GM12878 (cell line): ENCODE results near the gene RAB3A. TPM values are rescaled to one million over a fixed set of nuclear protein-coding genes. Genes with fewer than 3 reads are reported as not detected.

Source experiments
- CEBPZ ChIP-seq: fragments of 150-350 bp; IDR thresholded peaks from 2 replicates; pipeline ENCODE4 v1.6.1; 2016; ENCODE audit warnings: low read depth, low read length
- CHD1 ChIP-seq: IDR thresholded peaks from 2 replicates; pipeline ENCODE4 v1.6.1; 2012; ENCODE audit warnings: low read depth, low read length, improper control_type of control experiment
- CREM ChIP-seq: IDR thresholded peaks from 2 replicates; pipeline ENCODE4 v1.6.1; 2014; ENCODE audit warnings: antibody characterized with exemption, low read depth
- CUX1 ChIP-seq: IDR thresholded peaks from 2 replicates; pipeline ENCODE4 v1.6.1; 2012; ENCODE audit warnings: improper control_type of control experiment, low read depth, low read length; ENCODE audit not compliant: insufficient replicate concordance
- DPF2 ChIP-seq: fragments of 450-650 bp; IDR thresholded peaks from 2 replicates; pipeline ENCODE4 v1.6.1; 2017; ENCODE audit warnings: mild to moderate bottlenecking
- ESRRA ChIP-seq: IDR thresholded peaks from 2 replicates; pipeline ENCODE4 v1.6.1; 2012; ENCODE audit warnings: mild to moderate bottlenecking, low read length, improper control_type of control experiment
- IRF4 ChIP-seq: IDR thresholded peaks from 2 replicates; pipeline ENCODE4 v1.6.1; 2011; ENCODE audit warnings: low read depth, low read length
- JUNB ChIP-seq: IDR thresholded peaks from 2 replicates; pipeline ENCODE4 v1.6.1; 2016; ENCODE audit warnings: antibody characterized with exemption, mild to moderate bottlenecking
- KDM1A ChIP-seq: fragments of 200-600 bp; sonication (generic); IDR thresholded peaks from 2 replicates; pipeline ENCODE4 v1.6.1; 2016; ENCODE audit warnings: borderline replicate concordance
- MTA2 ChIP-seq: fragments of 450-650 bp; IDR thresholded peaks from 2 replicates; pipeline ENCODE4 v1.6.1; 2016; ENCODE audit warnings: low read depth, mild to moderate bottlenecking, moderate library complexity
- MTA3 ChIP-seq: IDR thresholded peaks from 2 replicates; pipeline ENCODE4 v1.6.1; 2012; ENCODE audit warnings: low read length, inconsistent platforms, borderline replicate concordance
- NFIC ChIP-seq: IDR thresholded peaks from 2 replicates; pipeline ENCODE4 v1.6.1; 2012; ENCODE audit warnings: low read depth, mild to moderate bottlenecking, inconsistent platforms, low read length, moderate library complexity
- NR2F1 ChIP-seq: fragments of 450-650 bp; conservative IDR thresholded peaks from 2 replicates; pipeline ENCODE4 v1.6.1; 2017; ENCODE audit warnings: mild to moderate bottlenecking
- POU2F2 ChIP-seq: IDR thresholded peaks from 3 replicates; pipeline ENCODE4 v1.6.1; 2011; ENCODE audit warnings: low read depth, mild to moderate bottlenecking, low read length, borderline replicate concordance
- RELA ChIP-seq: fragments of 450-650 bp; IDR thresholded peaks from 2 replicates; pipeline ENCODE4 v1.8.0; 2014; ENCODE audit warnings: borderline replicate concordance; ENCODE audit not compliant: partially characterized antibody
- RUNX3 ChIP-seq: IDR thresholded peaks from 2 replicates; pipeline ENCODE4 v1.6.1; 2012; ENCODE audit warnings: low read length, inconsistent platforms
- SKIL ChIP-seq: fragments of 450-650 bp; IDR thresholded peaks from 2 replicates; pipeline ENCODE4 v1.6.1; 2017; ENCODE audit warnings: mild to moderate bottlenecking, low read depth, inconsistent platforms; ENCODE audit not compliant: poor library complexity, severe bottlenecking
- SP1 ChIP-seq: IDR thresholded peaks from one replicate; pipeline ENCODE4 v1.6.1; 2011; ENCODE audit warnings: low read depth, low read length
- SUPT20H ChIP-seq: IDR thresholded peaks from 2 replicates; pipeline ENCODE4 v1.6.1; 2011; ENCODE audit warnings: low read depth, mild to moderate bottlenecking, low read length, moderate library complexity, borderline replicate concordance; ENCODE audit not compliant: control insufficient read depth
- SUZ12 ChIP-seq: fragments of 200-600 bp; sonication (generic); IDR thresholded peaks from one replicate; pipeline ENCODE4 v1.6.1; 2018; ENCODE audit warnings: antibody characterized with exemption, mild to moderate bottlenecking; ENCODE audit not compliant: unreplicated experiment
- TCF12 ChIP-seq: IDR thresholded peaks from 2 replicates; pipeline ENCODE4 v1.6.1; 2011; ENCODE audit warnings: low read depth, mild to moderate bottlenecking, low read length
- YY1 ChIP-seq: IDR thresholded peaks from 2 replicates; pipeline ENCODE4 v1.6.1; 2011; ENCODE audit warnings: low read depth, mild to moderate bottlenecking, low read length
- ZNF217 ChIP-seq: fragments of 450-650 bp; IDR thresholded peaks from 2 replicates; pipeline ENCODE4 v1.6.1; 2017; ENCODE audit warnings: antibody characterized with exemption, mild to moderate bottlenecking
- polyA plus RNA-seq, 11 experiments: library from polyadenylated mRNA; depleted of rRNA in 4 of 11; unstranded in 6 of 11; stranded (reverse) in 5 of 11; fragments of >200 nt; fragmentation: Nextera tagmentation in 4 of 11; fragmentation: Illumina TruSeq in 1 of 11; extraction: Ambion mirVana in 4 of 11; extraction: Trizol in 1 of 11; gene quantifications; 1 replicate in 1 of 11; 2 replicates in 10 of 11; pipeline versions ENCODE4 v1.2.1 to v1.2.3, GENCODE V29; 2011 to 2016; ENCODE audit warnings: inconsistent platforms in 2 of 11, missing spikeins in 2 of 11, low read depth in 1 of 11
- total RNA-seq, 4 experiments: library from RNA; depleted of rRNA in 3 of 4; stranded (reverse); fragments of >200 nt in 3 of 4; fragmentation: Illumina TruSeq in 1 of 4; extraction: Trizol in 1 of 4; gene quantifications; 2 replicates each; pipeline versions ENCODE4 v1.2.1 to v1.2.3, GENCODE V29; 2013 to 2021

The RAB3A gene
- total and polyA plus RNA-seq, 10 of the 15 experiments (the other 5 are each of a cell fraction or from before 2014, with no cell fraction given) = 0.07 to 3.5 (median 1.2) TPM; not detected in 1

- TF ChIP-seq CEBPZ (no peak), TCF12 (0 out of 2 replicates have a peak, but pooled peaks have one; percentile 51), DPF2 (no peak), CREM (no peak), SP1 (no peak), ESRRA (no peak), POU2F2 (no peak), NR2F1 (peak; percentile 87), SUZ12 (no peak), SUPT20H (no peak), NFIC (no peak; the same call in 1 of the 2 replicates), MTA2 (no peak), RELA (no peak), YY1 (0 out of 2 replicates have a peak, but pooled peaks have one; percentile 4), ZNF217 (no peak), SKIL (peak; percentile 47), CHD1 (no peak), KDM1A (no peak), JUNB (no peak), CUX1 (no peak), MTA3 (no peak), RUNX3 (peak; percentile 78), IRF4 (no peak)
Observed at GRCh38 chr19:18173054-18173571, 30.7 kb downstream of the RAB3A start (continued).
